DMS 273 (cell line): ENCODE data around the gene C1orf198.
"Not testable (repeated sequence)": the region's sequence is repeated elsewhere in the genome, so short reads cannot be mapped to it uniquely, and the experiment has no call there.

ENCODE experiments used
- DNase-seq: peaks from one replicate; lab custom pipeline; 2025; ENCODE audit not compliant: unreplicated experiment; lab: John Stamatoyannopoulos, UW

Gene C1orf198

DNA sequence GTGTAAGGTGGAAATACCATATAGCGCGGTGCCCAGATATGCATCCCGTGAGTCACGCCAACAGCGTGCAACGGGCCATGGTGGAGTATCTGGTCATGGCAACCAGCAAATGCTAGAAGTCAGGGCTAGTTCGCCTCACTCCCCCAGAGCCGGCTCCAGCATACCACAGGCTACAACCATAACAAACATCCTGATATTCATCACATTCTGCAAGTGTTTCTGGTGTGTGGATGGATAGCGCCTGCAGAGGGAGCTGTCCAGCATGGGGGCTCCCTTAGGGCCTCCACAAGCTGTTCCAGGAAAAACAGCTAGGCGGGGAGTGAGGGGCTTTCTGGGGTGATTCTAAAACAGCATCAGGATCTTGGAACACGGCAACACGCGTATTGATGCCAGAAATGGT lies 6.8 kb downstream of the C1orf198 start:
- DNase-seq, result no peak

DNA sequence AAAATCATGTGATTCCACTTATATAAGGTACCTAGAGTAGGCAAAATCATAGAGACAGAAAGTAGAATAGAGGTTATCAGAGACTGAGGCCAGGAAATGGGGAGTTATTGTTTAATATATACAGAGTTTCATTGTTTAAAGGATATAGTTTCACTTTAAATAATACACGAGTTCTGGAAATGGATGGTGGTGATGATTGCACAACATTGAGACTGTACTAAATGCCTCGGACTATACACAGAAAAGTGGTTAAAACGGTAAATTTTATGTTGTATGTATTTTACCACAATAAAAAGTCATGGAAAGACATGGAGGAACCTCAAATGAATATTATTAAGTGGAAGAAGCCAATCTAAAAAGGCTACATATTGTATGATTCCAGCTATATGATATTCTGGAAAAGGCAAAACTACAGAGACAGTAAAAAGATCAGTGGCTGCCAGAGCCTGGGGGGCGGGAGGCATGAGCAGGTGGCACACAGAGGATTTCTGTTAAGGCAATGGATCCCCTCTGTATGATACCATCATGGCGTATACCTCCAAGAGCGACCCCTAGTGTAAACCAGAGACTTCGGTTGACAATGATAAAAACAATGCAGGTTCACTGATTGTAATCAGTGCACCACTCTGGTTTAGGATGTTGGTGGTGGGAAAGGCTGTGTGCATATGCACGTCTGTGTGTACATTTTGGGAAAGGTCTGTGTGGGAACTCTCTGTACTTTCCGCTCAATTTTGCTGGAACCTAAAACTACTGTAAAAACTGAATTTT lies 7.5 kb downstream of the C1orf198 start:
- no peak for DNase-seq

DNA sequence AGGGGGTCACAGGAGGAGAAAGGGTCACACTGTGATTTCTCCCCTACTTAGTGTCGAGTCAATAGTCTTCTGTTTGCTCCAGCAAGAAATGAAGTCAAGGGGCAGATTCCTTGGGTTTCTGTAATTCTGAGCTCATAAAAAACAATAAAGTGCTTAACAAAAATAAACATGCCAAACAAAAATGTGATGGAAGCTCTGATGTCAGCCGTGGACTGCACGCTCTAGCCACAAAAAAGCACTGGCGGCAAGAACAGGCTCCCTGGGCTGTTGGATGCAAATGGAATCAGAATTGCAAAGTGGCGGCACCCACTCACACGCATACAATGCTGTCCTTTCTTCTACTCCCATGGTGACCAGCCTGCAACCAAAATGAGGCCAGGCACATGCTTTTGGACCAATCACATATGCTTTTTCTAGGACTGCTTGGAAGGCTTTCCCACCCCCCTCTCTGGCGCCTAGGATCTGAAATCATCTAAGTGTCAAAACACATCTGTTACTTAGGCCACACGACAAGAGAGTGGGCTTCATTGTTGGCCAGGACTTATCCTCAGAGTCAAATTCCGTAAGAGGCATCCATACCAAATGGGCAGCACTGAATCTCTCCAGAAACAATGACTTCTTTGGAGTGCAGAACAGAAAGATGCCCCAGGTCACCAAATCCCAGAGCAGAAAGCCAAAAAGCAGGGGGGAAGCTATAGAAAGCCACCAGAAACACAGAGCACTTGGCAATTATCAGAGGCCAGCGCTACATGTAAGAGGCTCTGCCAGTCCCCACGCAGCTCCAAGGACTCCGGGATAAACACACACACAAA lies 9.2 kb downstream of the C1orf198 start:
- DNase-seq, result no peak

DNA sequence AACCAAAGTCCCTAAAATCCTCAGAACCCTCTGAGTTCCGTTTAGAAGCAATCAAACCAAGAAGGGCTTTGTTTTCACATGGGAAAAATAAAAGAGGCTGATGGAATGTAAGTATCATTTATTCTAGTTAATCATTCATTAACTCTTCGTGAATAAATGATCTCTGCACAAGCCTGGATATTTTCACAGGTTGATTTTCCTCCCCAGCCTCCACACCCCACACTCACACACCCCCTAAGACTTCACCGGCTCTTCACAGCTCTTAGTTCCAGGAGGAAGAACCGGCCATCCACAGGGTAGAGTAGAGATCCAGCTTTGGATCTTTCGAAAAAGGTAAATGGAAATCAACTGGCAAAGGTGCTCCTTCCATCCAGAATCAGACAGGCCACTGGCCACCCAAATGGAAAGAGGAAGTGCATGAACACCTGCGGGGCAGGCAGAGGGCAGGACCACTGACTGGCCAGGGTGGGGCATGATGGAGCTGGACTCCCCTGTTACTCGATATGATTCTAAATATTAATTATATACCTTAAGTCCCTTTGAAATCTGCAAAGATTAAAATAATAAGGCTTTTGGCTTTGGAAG lies 10.0 kb downstream of the C1orf198 start:
- DNase-seq, result no peak

DNA sequence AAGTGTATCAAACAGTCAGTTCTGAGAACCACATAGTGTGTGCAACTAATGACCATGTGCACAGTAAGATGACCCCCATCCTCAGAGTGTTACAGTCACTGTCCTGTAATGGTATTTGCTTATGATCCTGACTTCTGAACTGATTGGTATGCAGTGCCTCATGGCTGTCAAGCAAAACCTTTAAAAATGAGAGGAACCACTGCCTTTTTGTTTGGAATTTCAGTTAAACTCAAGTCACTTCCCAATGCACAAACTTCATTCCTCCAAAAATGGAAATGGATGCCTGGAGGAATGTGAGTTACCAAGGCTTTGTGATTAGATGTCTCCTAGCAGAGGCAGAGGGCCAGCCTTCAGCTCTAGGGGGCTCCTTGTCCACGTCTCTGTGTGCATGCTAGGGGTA lies 10.5 kb downstream of the C1orf198 start:
- no peak for DNase-seq

DNA sequence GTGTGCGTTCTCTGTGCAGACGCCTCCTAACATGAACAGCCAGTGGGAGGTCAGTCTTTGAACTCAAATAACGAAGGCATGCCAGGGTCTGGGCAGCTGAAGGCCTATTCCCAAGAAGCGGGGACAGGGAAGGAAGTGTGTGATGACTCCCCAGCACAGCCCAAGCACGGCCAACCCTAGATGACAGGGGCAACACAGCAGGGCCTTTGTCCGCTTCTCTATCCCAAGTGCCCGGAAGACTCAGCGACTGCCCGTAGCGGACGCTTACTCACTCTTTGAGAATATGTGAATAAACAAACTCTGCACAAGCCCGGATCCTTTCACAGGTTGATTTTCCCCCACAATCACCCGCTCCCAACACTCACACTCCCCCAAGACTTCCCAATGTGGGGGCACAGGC lies 11.2 kb downstream of the C1orf198 start:
- DNase-seq, result no peak

DNA sequence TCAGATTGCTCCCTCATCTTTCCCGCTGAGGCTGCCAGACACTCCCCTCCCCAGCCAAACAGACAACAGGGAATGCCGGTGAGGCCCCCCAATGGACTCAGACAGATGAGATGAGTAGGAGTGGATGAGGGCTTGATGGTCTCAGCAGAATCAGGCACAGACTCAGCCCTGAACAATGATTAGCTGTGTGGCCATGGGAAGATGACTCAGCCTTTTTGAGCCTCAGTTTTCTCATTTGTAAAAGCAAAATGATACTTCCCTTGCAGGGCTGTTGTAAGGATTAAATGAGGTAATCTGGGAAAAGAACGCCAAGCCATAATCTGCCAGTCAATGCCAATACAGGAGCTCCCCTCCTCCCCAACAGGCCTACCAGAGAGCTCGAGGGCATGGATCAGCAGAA lies 12.4 kb downstream of the C1orf198 start:
- no peak for DNase-seq

DNA sequence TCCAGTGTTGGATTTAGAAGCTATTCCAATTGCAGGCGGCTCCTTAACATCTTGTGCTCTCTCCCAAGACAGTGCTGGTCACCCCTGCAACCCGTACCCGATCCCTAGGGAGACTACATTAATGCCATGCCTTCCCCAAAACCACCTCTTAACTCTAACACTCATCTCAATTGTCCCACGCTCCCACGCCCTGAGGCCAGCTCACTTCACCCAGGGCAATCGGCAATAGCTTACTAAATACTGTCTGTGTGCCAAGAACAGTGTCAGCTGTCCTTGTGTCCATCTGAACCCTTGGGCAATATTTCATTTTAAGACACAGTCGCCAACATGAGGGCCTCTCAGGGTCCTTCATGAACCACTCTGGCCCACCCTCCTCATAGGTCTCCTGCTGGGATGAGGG lies 13.9 kb downstream of the C1orf198 start:
- DNase-seq, result no peak

DNA sequence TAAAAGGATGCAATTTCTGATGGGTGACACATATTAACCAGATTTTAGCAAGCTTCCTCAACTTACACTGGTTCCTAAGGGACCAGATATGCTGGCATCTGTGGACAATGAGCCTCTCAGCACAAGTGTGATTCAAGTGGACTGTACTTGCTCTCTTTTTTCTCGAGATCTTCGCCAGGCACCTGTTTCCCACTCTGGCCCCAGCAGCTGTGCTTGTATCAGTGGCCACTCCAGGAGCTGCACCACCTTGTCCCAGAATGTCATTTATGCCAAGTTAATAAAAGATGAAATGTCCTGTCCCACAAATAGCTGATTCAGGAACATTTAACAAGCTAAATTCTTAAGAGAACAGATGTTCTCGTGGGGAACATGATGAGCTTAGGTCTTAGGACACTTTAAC lies 14.6 kb downstream of the C1orf198 start:
- no peak for DNase-seq

DNA sequence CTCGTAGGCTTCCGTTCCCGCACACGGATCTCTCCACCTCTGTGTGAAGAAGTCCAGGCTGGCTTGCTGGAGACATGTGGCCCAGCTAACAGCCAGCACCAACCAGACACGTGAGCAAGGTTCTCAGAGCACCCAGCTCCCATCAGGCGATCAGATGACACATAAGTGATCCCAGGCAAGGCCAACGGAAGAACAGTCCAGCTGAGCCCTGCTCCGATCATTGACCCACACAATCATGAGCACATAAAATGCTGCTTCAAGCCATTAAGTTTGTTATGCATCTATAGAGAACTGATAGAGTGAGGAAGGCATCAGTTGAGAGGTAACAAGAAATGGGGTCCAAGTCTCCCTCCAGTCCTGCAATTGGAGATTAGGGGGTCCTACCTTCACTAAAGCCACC lies 15.4 kb downstream of the C1orf198 start:
- no peak for DNase-seq

DNA sequence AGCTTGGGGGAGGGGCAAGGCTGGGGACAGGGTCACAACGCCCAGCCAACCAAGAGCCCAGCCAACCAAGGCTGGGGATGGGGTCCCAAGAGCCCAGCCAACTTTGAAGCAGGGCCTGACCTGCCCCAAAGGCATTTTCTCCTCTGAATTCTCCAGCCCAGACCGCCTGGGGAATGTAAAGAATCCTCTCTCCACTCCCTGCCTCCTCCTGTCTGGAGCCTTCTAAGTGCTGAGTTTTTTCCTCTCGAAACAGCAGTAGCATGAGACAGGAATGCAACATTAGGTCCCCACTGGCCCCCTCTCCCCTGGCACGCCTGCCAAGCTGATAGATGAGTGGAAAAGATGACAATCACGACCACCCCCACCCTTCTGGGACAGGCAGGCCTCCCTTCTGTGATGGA lies 17.0 kb downstream of the C1orf198 start:
- no peak for DNase-seq

DNA sequence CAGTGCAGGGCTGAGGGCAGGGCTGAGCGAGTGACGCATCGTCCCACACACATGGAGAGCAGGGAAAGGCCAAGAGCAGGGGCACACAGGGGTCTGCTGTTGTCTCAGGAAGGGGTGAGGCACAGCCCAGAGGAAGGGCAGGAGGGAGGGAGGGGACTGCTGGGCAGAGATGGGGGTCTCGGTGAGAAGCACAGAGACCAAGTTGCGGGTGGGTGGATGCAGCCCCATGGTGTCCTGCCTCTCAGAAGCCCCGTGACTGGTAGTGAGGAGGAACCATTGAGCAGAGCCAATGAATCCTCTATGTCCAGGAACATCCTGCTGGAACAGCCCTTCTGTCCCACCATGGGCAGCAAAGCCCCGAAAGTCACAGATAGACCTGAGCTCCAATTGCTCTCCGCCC lies 17.8 kb downstream of the C1orf198 start:
- DNase-seq, result no peak

DNA sequence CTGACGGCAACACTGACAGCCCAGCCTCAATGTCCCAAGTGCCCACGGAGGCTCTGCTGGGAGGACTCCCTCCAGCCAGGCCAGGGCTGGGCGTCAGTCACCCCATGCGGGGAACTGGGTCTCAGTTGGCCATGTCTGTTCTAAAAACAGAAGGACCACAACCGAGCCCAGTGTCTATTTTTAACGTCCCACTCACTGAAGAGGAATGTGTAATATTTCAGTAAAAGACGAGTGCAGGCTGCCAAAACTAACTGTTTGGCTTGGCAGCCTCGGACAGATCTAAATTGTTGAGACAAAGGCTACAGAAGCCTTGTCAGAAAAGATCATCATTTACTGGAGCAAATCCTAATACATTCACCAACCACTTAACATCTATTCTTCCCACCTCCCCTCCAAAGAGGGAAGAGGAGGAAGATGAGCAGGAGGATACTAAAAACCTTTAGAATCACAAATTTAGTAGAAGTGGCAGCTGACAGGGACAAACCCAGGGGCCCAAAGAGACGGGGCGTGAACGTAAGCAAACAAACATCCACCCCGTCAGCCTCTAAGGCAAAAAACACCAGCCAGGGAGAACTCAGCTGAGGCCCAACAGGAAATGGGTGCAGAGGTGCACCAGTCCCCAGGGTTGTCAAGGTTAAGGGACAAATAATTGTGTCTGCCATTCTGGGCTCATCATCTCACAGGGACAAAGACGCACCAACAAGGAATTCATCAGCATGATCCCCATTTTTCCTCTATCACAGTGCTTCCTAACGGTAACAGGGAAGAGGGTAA lies 18.7 kb downstream of the C1orf198 start:
- no peak for DNase-seq

DNA sequence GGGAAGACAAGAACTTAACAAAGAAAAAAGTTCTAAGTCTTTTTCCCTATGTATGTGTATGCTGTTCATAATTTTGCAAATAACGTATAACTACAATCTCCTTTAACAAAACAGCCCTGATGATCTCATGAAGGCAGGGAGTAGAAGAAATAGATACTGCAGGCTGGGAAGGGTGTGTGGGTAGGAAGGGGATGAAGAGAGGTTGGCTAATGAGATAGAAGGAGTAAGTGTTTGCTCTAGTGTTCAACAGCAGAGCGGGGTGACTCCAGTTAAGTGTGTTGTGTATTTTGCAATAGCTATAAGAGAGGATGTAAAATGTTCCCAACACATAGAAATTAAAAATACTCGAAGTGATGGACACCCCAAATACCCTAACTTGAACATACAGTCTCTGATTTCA lies 20.1 kb downstream of the C1orf198 start:
- DNase-seq, result no peak

DNA sequence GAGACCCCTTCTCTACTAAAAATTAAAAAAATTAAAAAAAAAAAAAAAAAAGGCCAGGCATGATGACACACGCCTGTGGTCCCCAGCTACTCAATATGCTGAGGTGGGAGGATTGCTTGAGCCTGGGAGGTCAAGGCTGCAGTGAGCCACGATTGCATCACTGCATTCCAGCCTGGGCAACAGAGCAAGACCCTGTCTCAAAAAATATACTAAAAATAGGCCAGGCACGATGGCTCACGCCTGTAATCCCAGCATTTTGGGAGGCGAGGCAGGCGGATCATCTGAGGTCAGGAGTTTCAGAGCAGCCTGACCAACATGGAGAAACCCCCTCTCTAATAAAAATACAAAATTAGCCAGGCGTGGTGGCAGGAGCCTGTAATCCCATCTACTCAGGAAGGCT lies 23.1 kb downstream of the C1orf198 start:
- DNase-seq, result not testable (repeated sequence)

DNA sequence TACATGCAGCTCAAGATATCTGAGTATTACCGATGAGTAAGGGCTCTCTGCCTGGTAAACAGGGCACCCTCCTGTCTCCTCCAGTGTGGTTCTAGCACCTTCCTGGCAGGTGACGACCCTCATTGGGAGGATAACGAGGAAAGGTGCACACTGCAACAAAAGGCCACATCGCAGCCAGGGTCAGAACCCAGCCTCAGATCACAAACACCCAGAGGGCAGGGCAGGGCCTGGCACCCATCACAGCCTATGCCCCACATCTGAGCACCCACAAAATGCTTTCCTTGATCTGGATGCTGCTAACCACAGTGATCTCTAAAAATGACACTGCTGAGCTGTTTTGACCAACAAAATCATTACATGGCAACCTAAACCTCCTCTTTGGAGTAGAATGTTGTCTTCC lies 23.8 kb downstream of the C1orf198 start:
- DNase-seq, result no peak

DNA sequence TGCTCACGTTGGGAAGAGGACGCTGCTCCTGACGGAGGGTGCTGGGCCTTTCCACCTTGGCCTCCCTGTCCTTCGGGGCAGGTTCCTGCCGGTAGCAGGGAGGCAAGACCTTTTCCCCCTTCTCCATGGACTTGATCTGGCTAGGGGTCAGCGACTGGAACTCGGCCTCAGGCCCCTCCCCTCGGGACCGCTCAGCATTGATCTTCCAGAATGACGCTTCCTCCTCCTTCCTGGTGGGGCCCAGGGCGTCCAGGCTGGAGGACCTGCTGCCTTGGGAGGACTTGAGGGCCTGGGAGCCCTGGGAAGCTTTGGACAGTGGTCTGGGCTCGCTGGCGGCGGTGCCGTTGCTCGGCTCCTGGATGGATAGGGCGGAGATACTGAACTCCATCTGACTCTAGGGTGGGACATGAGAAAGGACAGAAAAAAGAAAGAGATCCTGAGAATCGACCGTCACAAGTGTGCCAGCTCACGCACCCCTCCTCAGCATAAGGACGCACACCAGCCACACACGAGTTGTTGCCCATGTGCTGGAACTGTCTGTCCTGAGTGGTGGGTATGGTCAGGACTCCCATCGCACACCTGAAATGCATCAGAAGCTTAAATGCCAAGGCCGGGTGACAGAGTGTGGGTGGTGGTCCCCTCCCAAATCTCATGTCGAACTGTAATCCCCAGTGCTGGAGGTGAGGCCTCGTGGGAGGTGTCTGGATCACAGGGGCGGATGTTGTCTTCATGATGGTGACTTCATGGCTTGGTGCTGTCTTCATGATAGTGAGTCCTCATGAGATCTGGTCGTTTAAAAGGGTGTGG lies 24.6 kb downstream of the C1orf198 start:
- DNase-seq, result no peak

DNA sequence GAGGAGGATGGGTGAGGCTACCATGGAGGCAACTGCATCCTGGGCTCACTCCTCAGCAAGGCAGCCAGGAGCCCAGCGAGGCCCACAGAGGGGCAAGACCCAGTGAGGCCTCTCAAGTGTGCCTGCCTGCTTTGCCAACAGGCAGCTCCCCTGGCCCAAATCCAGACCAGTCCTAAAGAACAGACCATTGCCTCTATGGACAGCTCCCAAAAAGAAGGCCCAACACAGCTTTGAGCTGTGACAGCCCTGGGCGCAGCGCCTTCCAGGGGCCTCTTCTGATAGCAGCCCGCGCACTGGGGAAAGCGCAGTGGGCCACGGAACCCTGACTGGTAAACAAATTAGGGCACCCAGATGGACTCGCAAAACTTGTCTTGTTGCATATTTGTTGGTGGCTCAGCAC lies 25.5 kb downstream of the C1orf198 start:
- no peak for DNase-seq

DNA sequence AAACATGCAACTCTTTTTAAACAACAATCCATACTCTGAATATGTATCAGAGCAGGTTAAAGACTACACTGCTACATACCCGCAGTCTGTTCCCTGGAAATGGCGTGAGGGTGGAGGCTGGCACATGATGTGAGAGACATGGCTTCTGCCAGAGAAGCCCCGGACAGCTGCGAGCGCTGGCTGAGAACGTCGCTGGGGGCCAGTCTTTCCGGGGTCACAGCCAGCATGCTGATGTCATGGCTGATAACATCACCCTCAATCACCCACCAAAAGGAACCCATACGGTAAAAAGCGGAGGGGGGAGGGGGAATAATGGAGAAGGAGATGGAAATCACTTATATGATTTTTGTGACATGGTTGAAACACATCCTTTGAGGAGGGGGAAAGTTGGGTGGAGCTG lies 29.1 kb downstream of the C1orf198 start:
- DNase-seq, result no peak

DNA sequence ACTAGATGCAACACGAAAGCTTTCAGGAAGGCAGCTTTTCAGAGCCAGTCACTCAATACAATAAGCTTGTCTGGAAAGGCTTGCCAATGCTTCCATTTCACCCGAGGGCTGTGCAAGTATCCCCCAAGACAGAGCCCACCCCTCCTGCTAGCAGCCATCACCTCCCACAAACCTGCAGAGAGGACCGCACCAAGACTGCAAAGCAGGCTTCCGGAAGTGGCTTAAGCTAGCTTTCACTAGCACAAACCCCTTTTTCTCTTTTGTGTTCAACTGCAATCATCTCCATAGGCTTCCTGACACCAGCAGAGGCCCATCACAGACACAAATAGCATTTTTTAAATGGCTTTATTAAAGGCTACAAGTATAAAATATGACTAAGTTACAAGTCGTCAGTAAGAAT lies 31.5 kb downstream of the C1orf198 start:
- DNase-seq, result no peak

DNA sequence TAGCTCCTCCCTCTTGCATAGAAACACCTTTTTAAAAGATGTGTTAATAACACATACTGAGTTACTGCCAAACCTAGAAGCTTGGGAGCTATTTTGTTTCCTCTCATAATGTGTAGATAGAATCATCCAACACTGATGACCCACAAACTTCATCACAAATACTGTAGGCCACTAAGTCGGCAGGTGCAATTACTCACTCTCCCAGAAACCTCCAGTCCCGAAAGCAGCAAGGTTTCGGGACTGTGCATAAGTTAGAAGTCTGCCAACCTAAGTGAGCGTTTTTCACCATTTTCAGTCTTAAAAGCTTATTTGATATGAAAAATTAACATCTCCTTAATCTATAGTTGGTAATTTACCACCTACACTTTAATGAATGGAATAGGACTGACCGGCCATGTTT lies 32.0 kb downstream of the C1orf198 start:
- no peak for DNase-seq
